Ovary (tissue), 9 donors: Measurements from ENCODE around the gene RNF187. TPM values are rescaled to one million over a fixed set of nuclear protein-coding genes. Genes with fewer than 3 reads are reported as not detected.

Source experiments
- DNase-seq, 5 donors: peaks; one replicate each; pipeline ENCODE4 v3.0.0-alpha.2; 2019 to 2020
- H3K27ac ChIP-seq, 2 donors: fragments of 200-600 bp; one replicate each; pipeline versions ENCODE4 v1.5.1 to v1.8.0; 2019 to 2022
- H3K27me3 ChIP-seq: fragments of 200-600 bp; one replicate; pipeline ENCODE4 v1.8.0; 2022
- H3K36me3 ChIP-seq: fragments of 200-600 bp; sonication (generic); one replicate; pipeline ENCODE4 v1.5.1; 2019
- H3K4me1 ChIP-seq: one replicate; pipeline ENCODE4 v1.8.1; 2013; ENCODE audit warnings: mild to moderate bottlenecking, moderate library complexity; ENCODE audit not compliant: insufficient read depth
- H3K4me3 ChIP-seq: fragments of 200-600 bp; sonication (generic); one replicate; pipeline ENCODE4 v1.5.1; 2017
- H3K9me3 ChIP-seq, 2 donors: fragments of 200-600 bp in 1 of 2; sonication (generic) in 1 of 2; one replicate each; pipeline versions ENCODE4 v1.5.1 to v1.8.1; 2013 to 2019; ENCODE audit warnings: mild to moderate bottlenecking in 1 of 2, moderate library complexity in 1 of 2
- EP300 ChIP-seq: sonication (generic); formaldehyde crosslinking; IDR thresholded peaks from one replicate; pipeline ENCODE4 v1.6.1; 2017; ENCODE audit warnings: antibody characterized with exemption
- POLR2A ChIP-seq: fragments of 450-650 bp; IDR thresholded peaks from one replicate; pipeline ENCODE4 v1.6.1; 2017; ENCODE audit warnings: antibody characterized with exemption, mild to moderate bottlenecking, moderate library complexity
- WGBS, 3 donors: extraction: QIAGEN DNeasy Blood & Tissue Kit in 1 of 3; methylation state at CpG; one replicate each; pipeline versions ENCODE4 v1.1.5 to v1.1.7; 2013 to 2017; 5-methylcytosine and 5-hydroxymethylcytosine counted together
- intact Hi-C, 4 donors: fragments of 100-400 bp; cut with DNase I; formaldehyde crosslinking; loops; one replicate each; pipeline versions ENCODE4 v1.11.0 to v1.15.1; 2022 to 2023
- polyA plus RNA-seq, 2 donors: library from polyadenylated mRNA; stranded (reverse); fragments of 200-250 nt in 1 of 2; fragments of 350-450 nt in 1 of 2; fragmentation: Illumina TruSeq in 1 of 2; extraction: RNeasy Lipid Tissue Mini Kit (QIAGEN cat#74804) in 1 of 2; gene quantifications; one replicate each; pipeline ENCODE4 v1.2.3, GENCODE V29; 2013 to 2014
- total RNA-seq, 7 donors: library from RNA; depleted of rRNA in 2 of 7; stranded (reverse); fragments of >200 nt in 2 of 7; fragmentation: NEBNext Ultra II Directional in 3 of 7; extraction: Animal tissue kit (Norgen Biotek cat#: 25700) in 3 of 7; gene quantifications; one replicate each; pipeline versions ENCODE4 v1.1.0 to v1.2.4, GENCODE V29; 2016 to 2023
- TF ChIP-seq, protein P1 (sequence below), 3 donors: fragments of 450-650 bp in 2 of 3; fragments of 200-600 bp in 1 of 3; IDR thresholded peaks; one replicate each; pipeline versions ENCODE4 v1.5.1 to v1.8.0; 2016 to 2022; ENCODE audit warnings: antibody characterized with exemption in 3 of 3, mild to moderate bottlenecking in 1 of 3
- donor health status: DM: no; HTN: no; CAD: no; lungs with moderate emphysema.
- donor health status: DM: no; HTN: no; CAD: no.
- donor health status: Bipolar disorder and iron deficiency.
- donor health status: DM: yes; HTN: yes; CAD: no.
- donor health status: DM: no; HTN: no; CAD: no.
- donor health status: DM: yes; HTN: yes; CAD: no.

The RNF187 gene
- total and polyA plus RNA-seq, 9 donors = 32.2 to 165 (median 109) TPM

GRCh38 chr1:228457017-228457395 is 30.2 kb upstream of the RNF187 start:
- WGBS, 3 donors = 19 to 25% (median 20%) methylated on average over 13 of the region's 13 CpGs
- Histone ChIP-seq H3K9me3 (no peaks in the 10 kb centered on the region), H3K27ac (peak overlapping the region; percentile 69 to 72), H3K36me3 (no peaks in the 10 kb centered on the region), H3K27me3 (no peaks in the 10 kb centered on the region), H3K4me1 (peaks cover 3% of the 10 kb centered on the region), H3K4me3 (peak overlapping the region; percentile 42)
- no peak for DNase-seq
- intact Hi-C loops = loop anchor here in 2 of 4 donors (10.0 kb wide), 2 partner anchors 82 to 242 kb away; no protein-coding TSS in a partner anchor
- TF ChIP-seq, protein P1, sequence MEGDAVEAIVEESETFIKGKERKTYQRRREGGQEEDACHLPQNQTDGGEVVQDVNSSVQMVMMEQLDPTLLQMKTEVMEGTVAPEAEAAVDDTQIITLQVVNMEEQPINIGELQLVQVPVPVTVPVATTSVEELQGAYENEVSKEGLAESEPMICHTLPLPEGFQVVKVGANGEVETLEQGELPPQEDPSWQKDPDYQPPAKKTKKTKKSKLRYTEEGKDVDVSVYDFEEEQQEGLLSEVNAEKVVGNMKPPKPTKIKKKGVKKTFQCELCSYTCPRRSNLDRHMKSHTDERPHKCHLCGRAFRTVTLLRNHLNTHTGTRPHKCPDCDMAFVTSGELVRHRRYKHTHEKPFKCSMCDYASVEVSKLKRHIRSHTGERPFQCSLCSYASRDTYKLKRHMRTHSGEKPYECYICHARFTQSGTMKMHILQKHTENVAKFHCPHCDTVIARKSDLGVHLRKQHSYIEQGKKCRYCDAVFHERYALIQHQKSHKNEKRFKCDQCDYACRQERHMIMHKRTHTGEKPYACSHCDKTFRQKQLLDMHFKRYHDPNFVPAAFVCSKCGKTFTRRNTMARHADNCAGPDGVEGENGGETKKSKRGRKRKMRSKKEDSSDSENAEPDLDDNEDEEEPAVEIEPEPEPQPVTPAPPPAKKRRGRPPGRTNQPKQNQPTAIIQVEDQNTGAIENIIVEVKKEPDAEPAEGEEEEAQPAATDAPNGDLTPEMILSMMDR (IDR thresholded peaks at IDR 0.05) = no peak
- TF ChIP-seq POLR2A (no peak), EP300 (no peak)

DNA sequence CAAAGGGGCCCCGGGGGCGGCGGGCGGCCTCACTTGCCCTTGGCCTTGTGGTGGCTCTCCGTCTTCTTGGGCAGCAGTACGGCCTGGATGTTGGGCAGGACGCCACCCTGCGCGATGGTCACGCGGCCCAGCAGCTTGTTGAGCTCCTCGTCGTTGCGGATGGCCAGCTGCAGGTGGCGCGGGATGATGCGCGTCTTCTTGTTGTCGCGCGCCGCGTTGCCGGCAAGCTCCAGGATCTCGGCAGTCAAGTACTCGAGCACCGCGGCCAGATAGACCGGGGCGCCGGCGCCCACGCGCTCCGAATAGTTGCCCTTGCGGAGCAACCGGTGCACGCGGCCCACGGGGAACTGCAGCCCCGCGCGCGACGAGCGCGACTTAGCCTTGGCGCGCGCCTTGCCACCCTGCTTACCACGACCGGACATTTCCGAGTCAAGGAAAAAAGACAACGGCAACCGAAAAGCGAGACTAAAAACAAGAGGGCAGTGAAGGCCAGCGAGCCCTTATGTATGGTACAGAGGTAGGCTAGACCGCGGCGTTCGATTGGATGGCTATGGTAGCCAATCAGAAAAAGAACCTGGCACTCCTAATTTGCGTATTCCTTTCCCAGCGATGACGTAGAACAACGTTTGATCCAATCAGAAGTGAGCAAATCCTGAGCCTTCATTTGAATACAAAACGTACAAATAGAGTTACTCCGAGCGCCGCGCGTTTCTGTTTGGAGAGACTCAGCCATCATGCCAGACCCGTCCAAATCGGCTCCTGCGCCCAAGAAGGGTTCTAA is 29.6 kb upstream of the RNF187 start:
- H3K27me3 ChIP-seq = no peaks in the 10 kb centered on the region
- no peaks in the 10 kb centered on the region for H3K36me3 ChIP-seq
- WGBS, 3 donors = 1% methylated on average over 58 to 74 of the region's 74 CpGs
- peaks cover 3% of the 10 kb centered on the region for H3K4me1 ChIP-seq
- DNase-seq = peak; percentile 70 to 91 (median 82)
- no peaks in the 10 kb centered on the region for H3K9me3 ChIP-seq
- H3K4me3 ChIP-seq = peak overlapping the region; percentile 42
- H3K27ac ChIP-seq = peak overlapping the region; percentile 69 to 72
- TF ChIP-seq POLR2A (peak; percentile 28), EP300 (no peak)
- TF ChIP-seq, protein P1 (IDR thresholded peaks at IDR 0.05) = peak in 2 of 3 donors; percentile 53
- intact Hi-C loops = loop anchor here in 2 of 4 donors (10.0 kb wide), 2 partner anchors 83 to 243 kb away; no protein-coding TSS in a partner anchor

GRCh38 chr1:228459091-228459993 is 27.8 kb upstream of the RNF187 start:
- Histone ChIP-seq H3K27ac (no peak overlapping the region), H3K36me3 (no peaks in the 10 kb centered on the region), H3K4me1 (peaks cover 5% of the 10 kb centered on the region), H3K27me3 (peaks cover 4% of the 10 kb centered on the region), H3K4me3 (peak overlapping the region; percentile 41), H3K9me3 (no peaks in the 10 kb centered on the region)
- WGBS, 3 donors = 4 to 7% (median 5%) methylated on average over 40 to 41 of the region's 41 CpGs
- DNase-seq = peak; percentile 21 to 59 (median 44)
- intact Hi-C loops = loop anchor here in 2 of 4 donors (10.0 kb wide), 2 partner anchors 85 to 245 kb away; no protein-coding TSS in a partner anchor
- TF ChIP-seq, protein P1 (IDR thresholded peaks at IDR 0.05) = peak in 2 of 3 donors; percentile 62 to 76
- TF ChIP-seq EP300 = no peak
- TF ChIP-seq POLR2A = no peak

- Histone ChIP-seq H3K9me3 (no peaks in the 10 kb centered on the region), H3K4me3 (no peak overlapping the region), H3K36me3 (no peaks in the 10 kb centered on the region), H3K27me3 (peaks cover 4% of the 10 kb centered on the region), H3K27ac (no peak overlapping the region), H3K4me1 (peaks cover 5% of the 10 kb centered on the region)
- WGBS, 3 donors = 74 to 78% (median 76%) methylated on average over 2 of the region's 2 CpGs
- intact Hi-C loops = no loop called here
- DNase-seq = no peak
- TF ChIP-seq EP300 = no peak
- TF ChIP-seq, protein P1 (IDR thresholded peaks at IDR 0.05) = no peak
- TF ChIP-seq POLR2A = no peak
Observed at GRCh38 chr1:228460821-228461220, 26.4 kb upstream of the RNF187 start.
